GM13977 (cell line): Measurements from ENCODE around the gene DDTL.

Experiments used
- DNase-seq: peaks from one replicate; pipeline ENCODE4 v3.0.0; 2012; ENCODE audit warnings: low spot score
- in situ Hi-C: fragments of 300-500 bp; cut with MboI; formaldehyde crosslinking; loops from one replicate; pipeline ENCODE4 v1.12.0; 2022; ENCODE audit warnings: low sequenced_read_pairs, low pct_unique_long_range_greater_than_20kb, mixed read lengths, inconsistent platforms; ENCODE audit not compliant: unreplicated experiment
- TF ChIP-seq, protein P1 (sequence below): IDR thresholded peaks from 2 replicates; pipeline ENCODE4 v1.5.1; 2012; ENCODE audit warnings: mild to moderate bottlenecking, control low read depth; ENCODE audit not compliant: insufficient read depth; ENCODE audit errors: extremely low read depth, missing control alignments

Gene DDTL

DNA sequence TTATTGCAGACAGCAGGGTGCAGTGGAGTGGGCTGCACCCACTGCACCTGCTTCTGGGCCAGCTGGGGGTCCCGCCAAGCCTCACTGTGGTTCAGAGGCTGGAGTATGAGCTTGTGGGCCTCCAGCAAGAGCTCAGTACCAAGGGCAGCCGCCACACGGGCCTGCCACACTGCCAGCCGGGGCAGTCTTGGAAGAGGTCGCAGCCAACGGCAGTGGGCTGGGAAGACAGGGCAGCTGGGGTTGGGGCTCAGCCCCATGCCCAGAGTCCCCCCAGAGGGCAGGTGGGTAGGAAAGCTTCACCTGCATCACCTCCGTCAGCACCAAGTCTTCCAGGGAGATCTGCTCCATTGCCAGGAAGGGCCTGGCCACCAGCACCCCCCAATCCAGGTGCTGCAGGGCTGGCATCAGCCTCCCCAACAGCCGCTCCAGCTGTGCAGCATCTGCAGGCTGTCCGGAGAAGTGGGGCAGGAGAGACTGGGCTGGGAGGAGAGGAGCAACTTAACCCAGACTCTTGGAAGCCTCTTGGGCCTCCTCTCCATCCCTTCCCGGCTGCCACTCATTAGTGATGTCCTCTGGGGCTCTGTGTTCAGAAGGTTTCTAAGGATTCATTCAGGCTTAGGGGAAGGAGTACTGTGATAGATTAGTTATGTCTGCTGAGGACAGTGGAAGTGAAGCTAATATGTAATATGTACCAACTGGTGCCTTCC is 39.7 kb downstream of the DDTL start:
- DNase-seq = no peak
- TF ChIP-seq, protein P1, sequence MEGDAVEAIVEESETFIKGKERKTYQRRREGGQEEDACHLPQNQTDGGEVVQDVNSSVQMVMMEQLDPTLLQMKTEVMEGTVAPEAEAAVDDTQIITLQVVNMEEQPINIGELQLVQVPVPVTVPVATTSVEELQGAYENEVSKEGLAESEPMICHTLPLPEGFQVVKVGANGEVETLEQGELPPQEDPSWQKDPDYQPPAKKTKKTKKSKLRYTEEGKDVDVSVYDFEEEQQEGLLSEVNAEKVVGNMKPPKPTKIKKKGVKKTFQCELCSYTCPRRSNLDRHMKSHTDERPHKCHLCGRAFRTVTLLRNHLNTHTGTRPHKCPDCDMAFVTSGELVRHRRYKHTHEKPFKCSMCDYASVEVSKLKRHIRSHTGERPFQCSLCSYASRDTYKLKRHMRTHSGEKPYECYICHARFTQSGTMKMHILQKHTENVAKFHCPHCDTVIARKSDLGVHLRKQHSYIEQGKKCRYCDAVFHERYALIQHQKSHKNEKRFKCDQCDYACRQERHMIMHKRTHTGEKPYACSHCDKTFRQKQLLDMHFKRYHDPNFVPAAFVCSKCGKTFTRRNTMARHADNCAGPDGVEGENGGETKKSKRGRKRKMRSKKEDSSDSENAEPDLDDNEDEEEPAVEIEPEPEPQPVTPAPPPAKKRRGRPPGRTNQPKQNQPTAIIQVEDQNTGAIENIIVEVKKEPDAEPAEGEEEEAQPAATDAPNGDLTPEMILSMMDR = no peak
- in situ Hi-C loops = no loop called here

GRCh38 chr22:24006914-24007214 is 40.2 kb downstream of the DDTL start:
- no peak for DNase-seq

DNA sequence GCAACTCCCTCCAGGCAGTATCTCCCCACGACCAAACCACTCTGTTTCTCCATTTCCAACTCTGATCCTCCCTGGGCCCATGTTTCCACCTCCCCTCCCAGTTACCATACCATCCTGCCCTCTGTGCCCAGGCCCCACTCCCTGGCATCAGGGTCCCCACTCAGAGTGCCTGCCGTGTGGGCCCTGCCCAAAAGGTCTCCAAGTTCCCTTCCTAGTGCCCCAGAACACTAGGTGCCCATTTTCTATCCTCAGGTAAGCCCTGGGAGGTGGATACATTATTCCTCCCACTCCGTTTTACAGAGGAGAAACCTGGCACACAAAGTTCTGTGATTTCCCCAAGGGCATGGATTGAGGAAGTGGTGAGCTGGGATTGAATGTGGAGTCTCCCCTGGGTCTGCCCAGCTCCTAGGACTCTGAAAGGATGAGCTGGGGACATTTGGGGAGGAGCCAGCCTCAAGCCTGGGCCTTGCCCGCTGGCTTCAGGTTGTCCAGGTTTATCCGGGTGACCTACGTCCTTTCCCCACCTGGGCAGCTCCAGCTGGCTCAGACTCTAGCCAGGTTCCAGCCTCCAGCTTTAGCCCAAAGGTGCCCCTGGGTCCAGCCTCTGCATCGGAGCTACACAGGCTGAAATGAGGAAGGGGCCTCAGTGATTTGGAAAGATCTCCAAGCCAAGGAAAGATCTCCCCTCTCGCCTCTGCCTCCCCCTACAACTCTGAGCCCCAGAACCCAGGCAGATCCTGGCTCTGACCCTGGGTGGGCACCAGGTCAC is 40.7 kb downstream of the DDTL start:
- TF ChIP-seq, protein P1 = no peak
- in situ Hi-C loops = no loop called here

More at GRCh38 chr22:24006914-24007214, 40.2 kb downstream of the DDTL start:
- TF ChIP-seq, protein P1 = no peak
- in situ Hi-C loops = no loop called here

DNA sequence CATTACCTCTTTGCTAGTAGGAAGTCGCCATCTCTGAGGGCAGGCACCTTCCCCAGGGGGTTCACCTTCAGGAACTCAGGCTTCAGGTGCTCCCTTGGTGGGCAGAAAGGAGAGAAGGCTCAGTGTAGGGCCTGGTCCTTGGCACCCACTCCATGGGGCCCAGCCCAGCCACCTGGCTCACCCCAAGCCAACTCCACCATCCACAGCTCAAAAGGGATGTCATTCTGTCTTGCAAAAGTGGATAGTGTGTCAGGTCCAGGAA is 41.3 kb downstream of the DDTL start:
- TF ChIP-seq, protein P1 = no peak
- in situ Hi-C loops = no loop called here
- DNase-seq = no peak

More for the DNA sequence above, 40.7 kb downstream of the DDTL start:
- peak; percentile 18 for DNase-seq

DNA sequence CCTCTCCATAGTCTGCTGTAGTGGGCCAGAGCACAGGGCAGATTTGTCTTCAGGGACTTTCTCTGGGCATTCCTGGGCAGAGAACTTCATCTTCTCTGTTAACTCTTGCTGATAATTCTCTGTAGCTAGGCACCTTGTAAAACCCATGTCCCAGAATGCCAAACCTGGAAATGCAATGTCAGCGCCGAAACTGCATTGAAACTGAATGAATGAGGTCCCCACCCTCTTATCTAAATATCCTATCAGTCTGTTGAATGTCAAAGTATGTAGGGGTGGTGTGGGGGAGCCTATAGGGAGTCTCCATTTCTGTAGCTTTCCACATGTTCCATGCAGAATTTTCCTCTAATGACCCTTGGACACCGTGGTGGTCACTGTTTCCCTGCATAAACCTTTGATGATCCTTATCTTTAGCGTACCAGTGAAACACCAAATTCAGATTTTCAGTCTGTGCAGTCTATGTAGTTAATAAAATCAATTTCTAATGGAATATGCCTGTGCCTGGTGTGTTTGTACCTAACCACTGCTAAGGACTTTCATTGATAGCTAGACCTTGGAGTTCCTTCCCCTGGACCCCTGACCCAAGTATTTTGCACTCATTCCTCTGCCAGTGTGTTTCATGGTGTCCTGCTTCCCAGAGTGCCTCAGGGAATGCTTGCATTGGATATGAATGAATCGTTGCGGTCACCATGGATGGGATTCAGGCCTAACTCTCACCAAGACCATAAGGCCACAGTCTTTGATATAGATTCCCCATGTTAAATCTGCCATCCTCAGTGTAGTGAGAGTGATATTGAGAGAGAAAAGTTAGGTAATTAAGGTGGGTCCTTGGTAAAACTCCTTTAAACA is 41.9 kb downstream of the DDTL start:
- TF ChIP-seq, protein P1 = no peak
- DNase-seq = no peak
- in situ Hi-C loops = no loop called here

GRCh38 chr22:24009227-24010017 is 42.7 kb downstream of the DDTL start:
- TF ChIP-seq, protein P1 = no peak
- in situ Hi-C loops = no loop called here
- no peak for DNase-seq
